WTC11 (cell line): Measurements from ENCODE around the gene KCNH3.

ENCODE experiments used
- E2F4 ChIP-seq: sonication (generic); formaldehyde crosslinking; IDR thresholded peaks from 2 replicates; pipeline ENCODE4 v1.8.1; 2022; ENCODE audit warnings: low read depth, mild to moderate bottlenecking, moderate library complexity, missing genetic modification reagents, borderline replicate concordance
- ESRRA ChIP-seq: sonication (generic); formaldehyde crosslinking; IDR thresholded peaks from 2 replicates; pipeline ENCODE4 v1.8.1; 2022; ENCODE audit warnings: mild to moderate bottlenecking, missing genetic modification reagents, borderline replicate concordance
- FOXP1 ChIP-seq: sonication (generic); formaldehyde crosslinking; IDR thresholded peaks from 2 replicates; pipeline ENCODE4 v1.8.0; 2022; ENCODE audit warnings: missing genetic modification reagents, mild to moderate bottlenecking, moderate library complexity, borderline replicate concordance
- MAX ChIP-seq: sonication (generic); formaldehyde crosslinking; IDR thresholded peaks from 2 replicates; pipeline ENCODE4 v1.8.0; 2022; ENCODE audit warnings: mild to moderate bottlenecking, missing genetic modification reagents
- PRDM15 ChIP-seq: sonication (generic); formaldehyde crosslinking; IDR thresholded peaks from 2 replicates; pipeline ENCODE4 v1.8.0; 2022; ENCODE audit warnings: missing genetic modification reagents
- TF ChIP-seq, protein P1 (sequence below): fragments of 200-600 bp; IDR thresholded peaks from 2 replicates; pipeline ENCODE4 v1.8.0; 2022; ENCODE audit warnings: antibody characterized with exemption
- TF ChIP-seq, protein P2 (sequence below): sonication (generic); formaldehyde crosslinking; IDR thresholded peaks from 2 replicates; pipeline ENCODE4 v1.8.1; 2022; ENCODE audit warnings: low read depth, missing genetic modification reagents, borderline replicate concordance
- TF ChIP-seq, protein P3 (sequence below): sonication (generic); formaldehyde crosslinking; IDR thresholded peaks from 2 replicates; pipeline ENCODE4 v1.8.0; 2023; ENCODE audit warnings: missing genetic modification reagents, mild to moderate bottlenecking, borderline replicate concordance
- TF ChIP-seq, protein P4 (sequence below): sonication (generic); formaldehyde crosslinking; conservative IDR thresholded peaks from 2 replicates; pipeline ENCODE4 v1.8.1; 2022; ENCODE audit warnings: mild to moderate bottlenecking, missing genetic modification reagents
- TF ChIP-seq, protein P5 (sequence below): sonication (generic); formaldehyde crosslinking; IDR thresholded peaks from 2 replicates; pipeline ENCODE4 v1.8.1; 2023; ENCODE audit warnings: mild to moderate bottlenecking, missing genetic modification reagents
- TF ChIP-seq, protein P6 (sequence below): sonication (generic); formaldehyde crosslinking; IDR thresholded peaks from 2 replicates; pipeline ENCODE4 v1.8.1; 2023; ENCODE audit warnings: mild to moderate bottlenecking, missing genetic modification reagents, moderate library complexity

DNA sequence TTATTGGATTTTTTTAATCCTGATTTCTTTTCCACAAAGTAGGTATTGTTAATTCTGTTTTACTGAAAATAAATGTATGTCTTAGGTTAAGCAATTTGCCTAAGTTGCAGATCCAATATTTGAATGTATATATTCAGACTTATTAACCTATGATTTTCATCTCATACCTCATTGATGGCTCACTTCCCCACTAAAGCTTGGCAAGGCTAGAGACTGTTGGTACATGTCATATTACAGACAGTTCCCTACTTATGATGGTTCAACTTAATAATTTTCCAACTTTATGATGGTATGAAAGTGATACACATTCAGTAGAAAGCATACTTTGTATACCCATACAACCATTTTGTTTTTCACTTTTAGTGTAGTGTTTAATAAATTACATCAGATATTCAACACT, 33.2 kb upstream of the KCNH3 start:
- TF ChIP-seq, protein P1, sequence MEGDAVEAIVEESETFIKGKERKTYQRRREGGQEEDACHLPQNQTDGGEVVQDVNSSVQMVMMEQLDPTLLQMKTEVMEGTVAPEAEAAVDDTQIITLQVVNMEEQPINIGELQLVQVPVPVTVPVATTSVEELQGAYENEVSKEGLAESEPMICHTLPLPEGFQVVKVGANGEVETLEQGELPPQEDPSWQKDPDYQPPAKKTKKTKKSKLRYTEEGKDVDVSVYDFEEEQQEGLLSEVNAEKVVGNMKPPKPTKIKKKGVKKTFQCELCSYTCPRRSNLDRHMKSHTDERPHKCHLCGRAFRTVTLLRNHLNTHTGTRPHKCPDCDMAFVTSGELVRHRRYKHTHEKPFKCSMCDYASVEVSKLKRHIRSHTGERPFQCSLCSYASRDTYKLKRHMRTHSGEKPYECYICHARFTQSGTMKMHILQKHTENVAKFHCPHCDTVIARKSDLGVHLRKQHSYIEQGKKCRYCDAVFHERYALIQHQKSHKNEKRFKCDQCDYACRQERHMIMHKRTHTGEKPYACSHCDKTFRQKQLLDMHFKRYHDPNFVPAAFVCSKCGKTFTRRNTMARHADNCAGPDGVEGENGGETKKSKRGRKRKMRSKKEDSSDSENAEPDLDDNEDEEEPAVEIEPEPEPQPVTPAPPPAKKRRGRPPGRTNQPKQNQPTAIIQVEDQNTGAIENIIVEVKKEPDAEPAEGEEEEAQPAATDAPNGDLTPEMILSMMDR, result no peak
- TF ChIP-seq ESRRA (CRISPR knock-in tag) (no peak), E2F4 (CRISPR knock-in tag) (no peak), FOXP1 (CRISPR knock-in tag) (no peak), MAX (CRISPR knock-in tag) (no peak), PRDM15 (CRISPR knock-in tag) (no peak)
- TF ChIP-seq, protein P2, sequence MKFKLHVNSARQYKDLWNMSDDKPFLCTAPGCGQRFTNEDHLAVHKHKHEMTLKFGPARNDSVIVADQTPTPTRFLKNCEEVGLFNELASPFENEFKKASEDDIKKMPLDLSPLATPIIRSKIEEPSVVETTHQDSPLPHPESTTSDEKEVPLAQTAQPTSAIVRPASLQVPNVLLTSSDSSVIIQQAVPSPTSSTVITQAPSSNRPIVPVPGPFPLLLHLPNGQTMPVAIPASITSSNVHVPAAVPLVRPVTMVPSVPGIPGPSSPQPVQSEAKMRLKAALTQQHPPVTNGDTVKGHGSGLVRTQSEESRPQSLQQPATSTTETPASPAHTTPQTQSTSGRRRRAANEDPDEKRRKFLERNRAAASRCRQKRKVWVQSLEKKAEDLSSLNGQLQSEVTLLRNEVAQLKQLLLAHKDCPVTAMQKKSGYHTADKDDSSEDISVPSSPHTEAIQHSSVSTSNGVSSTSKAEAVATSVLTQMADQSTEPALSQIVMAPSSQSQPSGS (CRISPR knock-in tag), result no peak
- TF ChIP-seq, protein P3, sequence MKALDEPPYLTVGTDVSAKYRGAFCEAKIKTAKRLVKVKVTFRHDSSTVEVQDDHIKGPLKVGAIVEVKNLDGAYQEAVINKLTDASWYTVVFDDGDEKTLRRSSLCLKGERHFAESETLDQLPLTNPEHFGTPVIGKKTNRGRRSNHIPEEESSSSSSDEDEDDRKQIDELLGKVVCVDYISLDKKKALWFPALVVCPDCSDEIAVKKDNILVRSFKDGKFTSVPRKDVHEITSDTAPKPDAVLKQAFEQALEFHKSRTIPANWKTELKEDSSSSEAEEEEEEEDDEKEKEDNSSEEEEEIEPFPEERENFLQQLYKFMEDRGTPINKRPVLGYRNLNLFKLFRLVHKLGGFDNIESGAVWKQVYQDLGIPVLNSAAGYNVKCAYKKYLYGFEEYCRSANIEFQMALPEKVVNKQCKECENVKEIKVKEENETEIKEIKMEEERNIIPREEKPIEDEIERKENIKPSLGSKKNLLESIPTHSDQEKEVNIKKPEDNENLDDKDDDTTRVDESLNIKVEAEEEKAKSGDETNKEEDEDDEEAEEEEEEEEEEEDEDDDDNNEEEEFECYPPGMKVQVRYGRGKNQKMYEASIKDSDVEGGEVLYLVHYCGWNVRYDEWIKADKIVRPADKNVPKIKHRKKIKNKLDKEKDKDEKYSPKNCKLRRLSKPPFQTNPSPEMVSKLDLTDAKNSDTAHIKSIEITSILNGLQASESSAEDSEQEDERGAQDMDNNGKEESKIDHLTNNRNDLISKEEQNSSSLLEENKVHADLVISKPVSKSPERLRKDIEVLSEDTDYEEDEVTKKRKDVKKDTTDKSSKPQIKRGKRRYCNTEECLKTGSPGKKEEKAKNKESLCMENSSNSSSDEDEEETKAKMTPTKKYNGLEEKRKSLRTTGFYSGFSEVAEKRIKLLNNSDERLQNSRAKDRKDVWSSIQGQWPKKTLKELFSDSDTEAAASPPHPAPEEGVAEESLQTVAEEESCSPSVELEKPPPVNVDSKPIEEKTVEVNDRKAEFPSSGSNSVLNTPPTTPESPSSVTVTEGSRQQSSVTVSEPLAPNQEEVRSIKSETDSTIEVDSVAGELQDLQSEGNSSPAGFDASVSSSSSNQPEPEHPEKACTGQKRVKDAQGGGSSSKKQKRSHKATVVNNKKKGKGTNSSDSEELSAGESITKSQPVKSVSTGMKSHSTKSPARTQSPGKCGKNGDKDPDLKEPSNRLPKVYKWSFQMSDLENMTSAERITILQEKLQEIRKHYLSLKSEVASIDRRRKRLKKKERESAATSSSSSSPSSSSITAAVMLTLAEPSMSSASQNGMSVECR (CRISPR knock-in tag), result no peak
- TF ChIP-seq, protein P4, sequence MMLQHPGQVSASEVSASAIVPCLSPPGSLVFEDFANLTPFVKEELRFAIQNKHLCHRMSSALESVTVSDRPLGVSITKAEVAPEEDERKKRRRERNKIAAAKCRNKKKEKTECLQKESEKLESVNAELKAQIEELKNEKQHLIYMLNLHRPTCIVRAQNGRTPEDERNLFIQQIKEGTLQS (CRISPR knock-in tag), result no peak
- TF ChIP-seq, protein P5, sequence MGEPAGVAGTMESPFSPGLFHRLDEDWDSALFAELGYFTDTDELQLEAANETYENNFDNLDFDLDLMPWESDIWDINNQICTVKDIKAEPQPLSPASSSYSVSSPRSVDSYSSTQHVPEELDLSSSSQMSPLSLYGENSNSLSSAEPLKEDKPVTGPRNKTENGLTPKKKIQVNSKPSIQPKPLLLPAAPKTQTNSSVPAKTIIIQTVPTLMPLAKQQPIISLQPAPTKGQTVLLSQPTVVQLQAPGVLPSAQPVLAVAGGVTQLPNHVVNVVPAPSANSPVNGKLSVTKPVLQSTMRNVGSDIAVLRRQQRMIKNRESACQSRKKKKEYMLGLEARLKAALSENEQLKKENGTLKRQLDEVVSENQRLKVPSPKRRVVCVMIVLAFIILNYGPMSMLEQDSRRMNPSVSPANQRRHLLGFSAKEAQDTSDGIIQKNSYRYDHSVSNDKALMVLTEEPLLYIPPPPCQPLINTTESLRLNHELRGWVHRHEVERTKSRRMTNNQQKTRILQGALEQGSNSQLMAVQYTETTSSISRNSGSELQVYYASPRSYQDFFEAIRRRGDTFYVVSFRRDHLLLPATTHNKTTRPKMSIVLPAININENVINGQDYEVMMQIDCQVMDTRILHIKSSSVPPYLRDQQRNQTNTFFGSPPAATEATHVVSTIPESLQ (CRISPR knock-in tag), result no peak
- TF ChIP-seq, protein P6, sequence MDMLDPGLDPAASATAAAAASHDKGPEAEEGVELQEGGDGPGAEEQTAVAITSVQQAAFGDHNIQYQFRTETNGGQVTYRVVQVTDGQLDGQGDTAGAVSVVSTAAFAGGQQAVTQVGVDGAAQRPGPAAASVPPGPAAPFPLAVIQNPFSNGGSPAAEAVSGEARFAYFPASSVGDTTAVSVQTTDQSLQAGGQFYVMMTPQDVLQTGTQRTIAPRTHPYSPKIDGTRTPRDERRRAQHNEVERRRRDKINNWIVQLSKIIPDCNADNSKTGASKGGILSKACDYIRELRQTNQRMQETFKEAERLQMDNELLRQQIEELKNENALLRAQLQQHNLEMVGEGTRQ (CRISPR knock-in tag), result no peak
